Measurements from ENCODE around the gene CDC37. TPM values are rescaled to one million over a fixed set of nuclear protein-coding genes. Genes with fewer than 3 reads are reported as not detected.
"Not testable (repeated sequence)": the region's sequence is repeated elsewhere in the genome, so short reads cannot be mapped to it uniquely, and the experiment has no call there.

CDC37 gene
- total and polyA plus RNA-seq, 4 experiments from 2014 or later: 51.8 to 185 (median 134) TPM

- intact Hi-C loops (cut with micrococcal nuclease): loop anchor here (1.0 to 2.0 kb wide), 3 partner anchors 9 to 14 kb away; partner anchors contain the start of gene CDC37
- H3K27ac ChIP-seq (ENCODE audit: low read depth, low read length): peak overlapping the region; percentile 49
- H3K4me3 ChIP-seq (ENCODE audit: low read length in 2 of 2): peak overlapping the region in 1 of 2 donors; percentile 47
- Mint-ChIP-seq H3K9me3 (peaks cover 0 to 7% (median 0%) of the 10 kb centered on the region in 8 donors), H3K4me3 (peak overlapping the region; percentile 65 to 85 (median 76)), H3K4me1 (peaks cover 23 to 66% (median 46%) of the 10 kb centered on the region in 4 donors), H3K27ac (peak overlapping the region; percentile 87 to 99 (median 95)), H3K36me3 (peaks cover 0 to 7% of the 10 kb centered on the region in 2 donors), H3K27me3 (peaks cover 31 to 35% of the 10 kb centered on the region in 2 donors)
- H3K36me3 ChIP-seq (ENCODE audit: insufficient read depth, low read length): no peaks in the 10 kb centered on the region
- H3K4me1 ChIP-seq (ENCODE audit: insufficient read depth, low read length): peaks cover 72% of the 10 kb centered on the region
- ChIA-PET CTCF (ENCODE audit: partially characterized antibody) (interaction anchor here (0.5 to 8.6 kb wide), 10 partner anchors 8 to 733 kb away, joined by 3 to 232 read pairs (median 4); partner anchors contain the start of genes CDC37 and PDE4A), POLR2A (ENCODE audit: partially characterized antibody) (interaction anchor here (0.5 to 26.5 kb wide), 4 partner anchors 7 to 146 kb away, joined by 3 to 470 read pairs (median 238); partner anchors contain the start of genes CDC37, ICAM1 and PDE4A)
- DNase-seq: peak; percentile 97 to 99 (median 98)
- peaks cover 43% of the 10 kb centered on the region for H3K27me3 ChIP-seq (ENCODE audit: insufficient read depth, low read length)
- no peaks in the 10 kb centered on the region for H3K9me3 ChIP-seq (ENCODE audit: control insufficient read depth in 1 of 2, low read length in 2 of 2)
These were observed 13.3 kb upstream of the CDC37 start for GRCh38 chr19:10416380-10417257.

GRCh38 chr19:10416083-10416379, 12.7 kb upstream of the CDC37 start:
- Mint-ChIP-seq H3K36me3 (peaks cover 0 to 7% of the 10 kb centered on the region in 2 donors), H3K4me1 (peaks cover 20 to 66% (median 46%) of the 10 kb centered on the region in 4 donors), H3K4me3 (peak overlapping the region; percentile 62 to 83 (median 72)), H3K27me3 (peaks cover 25 to 30% of the 10 kb centered on the region in 2 donors), H3K27ac (peak overlapping the region; percentile 87 to 99 (median 94)), H3K9me3 (peaks cover 0 to 7% (median 0%) of the 10 kb centered on the region in 8 donors)
- Histone ChIP-seq H3K27ac (ENCODE audit: low read depth, low read length) (peak overlapping the region; percentile 49), H3K27me3 (ENCODE audit: insufficient read depth, low read length) (peaks cover 37% of the 10 kb centered on the region), H3K4me1 (ENCODE audit: insufficient read depth, low read length) (peaks cover 71% of the 10 kb centered on the region), H3K4me3 (ENCODE audit: low read length in 2 of 2) (peak overlapping the region in 1 of 2 donors; percentile 47), H3K9me3 (ENCODE audit: control insufficient read depth in 1 of 2, low read length in 2 of 2) (no peaks in the 10 kb centered on the region), H3K36me3 (ENCODE audit: insufficient read depth, low read length) (no peaks in the 10 kb centered on the region)
- POLR2A ChIA-PET (ENCODE audit: partially characterized antibody): interaction anchor here (1.5 to 26.5 kb wide), 3 partner anchors 7 to 146 kb away, joined by 6 to 470 read pairs (median 470); partner anchors contain the start of genes CDC37, ICAM1 and PDE4A
- intact Hi-C loops (cut with micrococcal nuclease): loop anchor here (1.0 to 2.0 kb wide), 2 partner anchors 13 to 15 kb away; partner anchors contain the start of gene CDC37
- CTCF ChIA-PET (ENCODE audit: partially characterized antibody): interaction anchor here (0.7 to 8.6 kb wide), 9 partner anchors 9 to 319 kb away, joined by 3 to 232 read pairs (median 4); partner anchors contain the start of genes CDC37 and PDE4A
- no peak for DNase-seq

DNA sequence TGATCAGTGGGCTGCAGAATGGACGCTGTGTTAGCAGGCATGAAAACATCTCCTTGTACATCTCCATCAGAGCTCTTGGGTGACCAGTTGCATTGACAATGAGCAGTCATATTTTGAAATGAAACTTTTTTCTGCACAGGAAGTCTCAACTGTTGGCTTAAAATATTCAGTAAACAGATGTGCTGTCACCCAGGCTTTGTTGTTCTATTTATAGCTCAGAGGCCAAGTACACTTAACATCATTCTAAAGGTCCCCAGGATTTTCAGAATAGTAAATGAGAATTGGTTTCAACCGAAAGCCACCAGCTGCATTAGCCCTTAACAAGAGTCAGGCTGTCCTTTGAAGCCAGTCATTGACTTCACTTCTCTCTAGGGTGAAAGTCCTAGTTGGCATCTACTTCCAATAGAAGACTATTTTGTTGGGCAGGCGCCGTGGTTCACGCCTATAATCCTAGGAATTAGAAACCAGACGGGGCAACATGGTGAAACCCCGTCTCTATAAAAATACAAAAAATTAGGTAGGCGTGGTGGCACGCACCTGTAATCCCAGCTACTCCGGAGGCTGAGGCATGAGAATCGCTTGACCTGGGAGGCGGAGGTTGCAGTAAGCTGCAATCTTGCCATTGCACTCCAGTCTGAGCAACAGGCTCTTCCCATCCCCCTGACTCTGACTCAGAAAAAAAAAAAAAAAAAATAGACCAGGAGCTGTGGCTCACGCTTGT, 9.1 kb upstream of the CDC37 start:
- peaks cover 0 to 3% of the 10 kb centered on the region in 2 donors for H3K36me3 Mint-ChIP-seq

DNA sequence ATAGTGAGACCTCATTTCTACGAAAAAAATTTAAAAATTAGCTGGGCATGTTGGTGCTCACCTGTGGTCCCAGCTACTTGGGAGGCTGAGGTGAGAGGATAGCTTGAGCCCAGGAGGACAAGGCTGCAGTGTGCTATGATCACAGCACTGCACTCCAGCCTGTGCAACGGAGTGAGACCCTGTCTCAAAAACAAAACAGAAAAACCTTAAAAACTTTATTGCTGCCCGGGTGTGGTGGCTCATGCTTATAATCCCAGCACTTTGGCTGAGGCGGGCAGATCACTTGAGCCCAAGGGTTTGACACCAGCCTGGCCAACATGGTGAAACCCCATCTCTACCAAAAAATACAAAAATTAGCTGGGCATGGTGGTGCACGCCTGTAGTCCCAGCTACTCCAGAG, 7.9 kb upstream of the CDC37 start:
- H3K27me3 Mint-ChIP-seq; H3K4me3 Mint-ChIP-seq; H3K27me3 ChIP-seq (ENCODE audit: insufficient read depth, low read length); H3K4me3 ChIP-seq (ENCODE audit: low read length in 2 of 2); H3K36me3 Mint-ChIP-seq; H3K9me3 Mint-ChIP-seq; H3K9me3 ChIP-seq (ENCODE audit: control insufficient read depth in 1 of 2, low read length in 2 of 2); H3K27ac ChIP-seq (ENCODE audit: low read depth, low read length); intact Hi-C loops (cut with micrococcal nuclease); H3K36me3 ChIP-seq (ENCODE audit: insufficient read depth, low read length); DNase-seq: not testable (repeated sequence)
- Mint-ChIP-seq H3K4me1 (peaks cover 24 to 71% (median 53%) of the 10 kb centered on the region in 4 donors), H3K27ac (peak overlapping the region in 4 of 7 donors; percentile 7 to 81 (median 51))
- H3K4me1 ChIP-seq (ENCODE audit: insufficient read depth, low read length): peaks cover 59% of the 10 kb centered on the region
- ChIA-PET POLR2A (ENCODE audit: partially characterized antibody) (interaction anchor here (20.6 to 26.5 kb wide), 2 partner anchors 2 to 13 kb away, joined by 470 read pairs; partner anchors contain the start of genes CDC37 and PDE4A), CTCF (ENCODE audit: partially characterized antibody) (interaction anchor here (8.4 to 8.6 kb wide), 2 partner anchors 14 to 25 kb away, joined by 82 to 117 read pairs; partner anchors contain the start of gene PDE4A)

More for the DNA sequence above, 9.1 kb upstream of the CDC37 start:
- Histone ChIP-seq H3K27me3 (ENCODE audit: insufficient read depth, low read length) (peaks cover 5% of the 10 kb centered on the region), H3K4me3 (ENCODE audit: low read length in 2 of 2) (peak overlapping the region in 1 of 2 donors; percentile 16), H3K27ac (ENCODE audit: low read depth, low read length) (peak overlapping the region; percentile 47), H3K9me3 (ENCODE audit: control insufficient read depth in 1 of 2, low read length in 2 of 2) (no peaks in the 10 kb centered on the region), H3K36me3 (ENCODE audit: insufficient read depth, low read length) (no peaks in the 10 kb centered on the region), H3K4me1 (ENCODE audit: insufficient read depth, low read length) (peaks cover 58% of the 10 kb centered on the region)
- POLR2A ChIA-PET (ENCODE audit: partially characterized antibody): interaction anchor here (0.6 to 26.5 kb wide), 7 partner anchors 3 to 270 kb away, joined by 3 to 470 read pairs (median 4); partner anchors contain the start of genes CDC37, ICAM5 and PDE4A
- Mint-ChIP-seq H3K4me1 (peaks cover 20 to 70% (median 50%) of the 10 kb centered on the region in 4 donors), H3K4me3 (peak overlapping the region; percentile 29 to 74 (median 52)), H3K27me3 (peaks cover 5 to 8% of the 10 kb centered on the region in 2 donors), H3K9me3 (peaks cover 0 to 3% (median 0%) of the 10 kb centered on the region in 8 donors), H3K27ac (peak overlapping the region; percentile 66 to 95 (median 81))
- CTCF ChIA-PET (ENCODE audit: partially characterized antibody): interaction anchor here (0.6 to 8.6 kb wide), 14 partner anchors 7 to 288 kb away, joined by 3 to 232 read pairs (median 3); partner anchors contain the start of genes CDC37, ICAM1 and PDE4A
- intact Hi-C loops (cut with micrococcal nuclease): no loop called here
- DNase-seq: peak in 4 of 5 donors; percentile 51 to 66 (median 58)

- Histone ChIP-seq H3K9me3 (ENCODE audit: control insufficient read depth in 1 of 2, low read length in 2 of 2) (no peaks in the 10 kb centered on the region), H3K4me1 (ENCODE audit: insufficient read depth, low read length) (peaks cover 75% of the 10 kb centered on the region), H3K27me3 (ENCODE audit: insufficient read depth, low read length) (no peaks in the 10 kb centered on the region), H3K36me3 (ENCODE audit: insufficient read depth, low read length) (no peaks in the 10 kb centered on the region), H3K27ac (ENCODE audit: low read depth, low read length) (peak overlapping the region; percentile 56), H3K4me3 (ENCODE audit: low read length in 2 of 2) (peak overlapping the region; percentile 11 to 34)
- Mint-ChIP-seq H3K36me3 (peaks cover 0 to 9% of the 10 kb centered on the region in 2 donors), H3K27ac (peak overlapping the region; percentile 82 to 96 (median 93)), H3K4me1 (peaks cover 32 to 83% (median 61%) of the 10 kb centered on the region in 4 donors), H3K9me3 (peaks cover 0 to 2% (median 0%) of the 10 kb centered on the region in 8 donors), H3K27me3 (peaks cover 0 to 2% of the 10 kb centered on the region in 2 donors), H3K4me3 (peak overlapping the region; percentile 70 to 83 (median 80))
- ChIA-PET POLR2A (ENCODE audit: partially characterized antibody) (interaction anchor here (0.7 to 20.6 kb wide), 5 partner anchors 16 to 293 kb away, joined by 3 to 470 read pairs (median 3); partner anchors contain the start of genes ICAM1, KRI1, PDE4A and QTRT1), CTCF (ENCODE audit: partially characterized antibody) (interaction anchor here (0.5 to 11.6 kb wide), 7 partner anchors 7 to 879 kb away, joined by 3 to 379 read pairs (median 4); partner anchors contain the start of gene PDE4A)
- intact Hi-C loops (cut with micrococcal nuclease): loop anchor here (10.0 kb wide), 1 partner anchor 304 kb away; the partner anchor contains the start of genes ANGPTL6 and PPAN
- peak in 4 of 5 donors; percentile 52 to 84 (median 62) for DNase-seq
These were observed 5.4 kb upstream of the CDC37 start for GRCh38 chr19:10408511-10409283.
